HL-60 (cell line): ENCODE results near the gene FAM53A.

Experiments
- DNase-seq, 2 experiments: peaks; one replicate each; pipeline ENCODE4 v3.0.0-alpha.2; 2010 to 2020; ENCODE audit warnings: low read depth in 1 of 2, low spot score in 1 of 2
- H3K27ac ChIP-seq: fragments of 250-450 bp; sonication (Bioruptor Pico); replicated peaks from 2 replicates; pipeline ENCODE4 v1.5.1; 2020; ENCODE audit warnings: mild to moderate bottlenecking, moderate library complexity
- H3K27me3 ChIP-seq: fragments of 250-450 bp; sonication (Bioruptor Pico); 2 replicates; pipeline ENCODE4 v1.5.1; 2021; ENCODE audit warnings: mild to moderate bottlenecking, moderate library complexity; ENCODE audit not compliant: insufficient read depth, poor library complexity, severe bottlenecking
- H3K4me3 ChIP-seq: replicated peaks from 2 replicates; pipeline ENCODE4 v1.5.1; 2011; ENCODE audit warnings: mild to moderate bottlenecking, control low read depth, low read length; ENCODE audit not compliant: insufficient read depth
- CTCF ChIP-seq: IDR thresholded peaks from one replicate; pipeline ENCODE4 v1.5.1; 2011; ENCODE audit warnings: low read length, control low read depth, inconsistent platforms; ENCODE audit not compliant: insufficient read depth
- GABPA ChIP-seq: IDR thresholded peaks from 2 replicates; pipeline ENCODE4 v1.6.1; 2012; ENCODE audit warnings: low read depth
- POLR2AphosphoS5 ChIP-seq: IDR thresholded peaks from 2 replicates; pipeline ENCODE4 v1.6.1; 2012; ENCODE audit warnings: low read depth
- REST ChIP-seq: IDR thresholded peaks from 2 replicates; pipeline ENCODE4 v1.6.1; 2012; ENCODE audit warnings: low read depth; ENCODE audit not compliant: insufficient replicate concordance
- SPI1 ChIP-seq: IDR thresholded peaks from 2 replicates; pipeline ENCODE4 v1.6.1; 2012; ENCODE audit warnings: low read depth, mild to moderate bottlenecking, borderline replicate concordance

Gene FAM53A

GRCh38 chr4:1686440-1687036, 2.4 kb upstream of the FAM53A start:
- TF ChIP-seq CTCF (no peak), GABPA (no peak), REST (no peak), SPI1 (no peak), POLR2AphosphoS5 (no peak)
- Histone ChIP-seq H3K27ac (no peak overlapping the region), H3K4me3 (no peak overlapping the region), H3K27me3 (peaks cover 2% of the 10 kb centered on the region)
- no peak for DNase-seq

GRCh38 chr4:1685235-1686150, 1.4 kb upstream of the FAM53A start:
- Histone ChIP-seq H3K27me3 (peaks cover 2% of the 10 kb centered on the region), H3K4me3 (no peak overlapping the region), H3K27ac (no peak overlapping the region)
- DNase-seq, result no peak
- no peak for TF ChIP-seq GABPA
- no peak for TF ChIP-seq POLR2AphosphoS5
- TF ChIP-seq REST, result no peak
- TF ChIP-seq SPI1, result no peak
- no peak for TF ChIP-seq CTCF

DNA sequence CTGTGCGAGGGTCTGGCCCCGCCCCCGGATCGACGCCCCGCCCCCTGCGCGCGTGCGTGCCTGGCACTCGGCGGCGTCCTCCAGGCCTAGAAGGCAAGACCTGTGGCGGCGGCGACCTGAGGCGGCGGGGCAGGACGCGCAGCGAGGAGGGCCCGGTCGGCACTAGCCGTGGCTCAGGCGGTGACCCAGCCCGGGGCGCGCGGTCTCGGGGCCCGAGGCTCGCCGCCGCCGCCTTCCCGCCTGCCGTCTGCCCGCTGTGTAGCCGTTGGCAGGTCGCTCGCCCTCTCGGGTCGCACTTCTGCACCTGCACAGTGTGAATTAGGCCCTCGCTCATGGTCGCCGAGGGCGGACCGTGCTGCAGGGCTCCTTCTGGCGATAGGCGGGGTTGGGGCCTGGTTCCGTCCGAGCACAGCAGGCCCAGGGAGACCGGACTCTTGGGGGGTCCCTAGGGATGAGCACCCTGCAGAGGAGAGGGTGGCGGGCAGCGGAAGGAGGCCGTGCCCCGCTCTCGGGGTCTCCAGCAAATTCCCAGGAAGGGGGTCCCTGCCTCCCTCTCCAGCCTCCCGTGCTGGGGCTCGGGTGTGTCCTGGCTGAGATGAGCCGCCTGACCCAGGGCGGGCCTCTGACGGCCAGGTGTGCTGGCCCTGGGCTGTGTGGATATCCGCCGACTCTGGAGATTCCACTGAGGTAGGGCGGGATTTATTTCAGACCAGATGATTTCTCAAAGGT, 557 bp upstream of the FAM53A start:
- Histone ChIP-seq H3K27me3 (peaks cover 2% of the 10 kb centered on the region), H3K27ac (no peak overlapping the region), H3K4me3 (peak overlapping the region; percentile 24)
- TF ChIP-seq POLR2AphosphoS5 (no peak), CTCF (no peak), SPI1 (no peak), GABPA (no peak), REST (no peak)
- no peak for DNase-seq
